Activated CD4-positive, CD25-positive, alpha-beta regulatory T cell treated with anti-CD3 and anti-CD28 coated beads, Interleukin-2, amount 50 U/mL, for 16 hours (primary cell): ENCODE data around the gene SLC13A5.

Source experiments
- DNase-seq: peaks from one replicate; pipeline ENCODE4 v3.0.0-alpha.2; 2020; ENCODE audit warnings: low read depth, low spot score

The SLC13A5 gene

GRCh38 chr17:6684460-6684783 lies 28.7 kb downstream of the SLC13A5 start:
- DNase-seq = no peak

- DNase-seq = no peak
Observed at GRCh38 chr17:6683730-6684459, 29.3 kb downstream of the SLC13A5 start.

- no peak for DNase-seq
Observed at GRCh38 chr17:6683081-6683684, 30.0 kb downstream of the SLC13A5 start.

- DNase-seq = no peak
Observed at GRCh38 chr17:6682339-6682738, 30.8 kb downstream of the SLC13A5 start.

GRCh38 chr17:6681671-6682070 lies 31.5 kb downstream of the SLC13A5 start:
- DNase-seq = no peak

- no peak for DNase-seq
Observed at GRCh38 chr17:6681176-6681575, 32.0 kb downstream of the SLC13A5 start.

- no peak for DNase-seq
Observed at GRCh38 chr17:6679241-6679640, 33.9 kb downstream of the SLC13A5 start.

- no peak for DNase-seq
Observed at GRCh38 chr17:6677946-6678345, 35.2 kb downstream of the SLC13A5 start.

- DNase-seq = no peak
Observed at GRCh38 chr17:6677158-6677831, 35.9 kb downstream of the SLC13A5 start.

- no peak for DNase-seq
Observed at GRCh38 chr17:6676802-6677157, 36.4 kb downstream of the SLC13A5 start.

GRCh38 chr17:6675201-6675825 lies 37.9 kb downstream of the SLC13A5 start:
- DNase-seq = no peak

- DNase-seq = no peak
Observed at GRCh38 chr17:6674586-6674985, 38.6 kb downstream of the SLC13A5 start.

- no peak for DNase-seq
Observed at GRCh38 chr17:6671431-6671830, 41.7 kb downstream of the SLC13A5 start.

GRCh38 chr17:6670999-6671398 lies 42.2 kb downstream of the SLC13A5 start:
- no peak for DNase-seq

GRCh38 chr17:6670571-6670970 lies 42.6 kb downstream of the SLC13A5 start:
- DNase-seq = no peak

GRCh38 chr17:6669479-6670212 lies 43.5 kb downstream of the SLC13A5 start:
- DNase-seq = no peak

- DNase-seq = no peak
Observed at GRCh38 chr17:6668727-6669425, 44.3 kb downstream of the SLC13A5 start.

- no peak for DNase-seq
Observed at GRCh38 chr17:6668219-6668618, 45.0 kb downstream of the SLC13A5 start.

- DNase-seq = no peak
Observed at GRCh38 chr17:6667516-6667915, 45.7 kb downstream of the SLC13A5 start.

GRCh38 chr17:6666557-6666956 lies 46.6 kb downstream of the SLC13A5 start:
- DNase-seq = no peak

GRCh38 chr17:6666077-6666521 lies 47.1 kb downstream of the SLC13A5 start:
- DNase-seq = no peak
